H1 (cell line): ENCODE results near the gene MRPS6.

Experiments used
- CHD1 ChIP-seq: IDR thresholded peaks from 2 replicates; pipeline ENCODE4 v1.6.1; 2012; ENCODE audit warnings: low read depth, low read length, improper control_type of control experiment
- CREB1 ChIP-seq: IDR thresholded peaks from 2 replicates; pipeline ENCODE4 v1.6.1; 2012; ENCODE audit warnings: inconsistent platforms
- EZH2 ChIP-seq: fragments of 200-600 bp; sonication (generic); IDR thresholded peaks from 2 replicates; pipeline ENCODE4 v1.7.1; 2012; ENCODE audit warnings: low read depth, mild to moderate bottlenecking, moderate library complexity, low read length, inconsistent platforms; ENCODE audit not compliant: severe bottlenecking
- GTF2F1 ChIP-seq: IDR thresholded peaks from 2 replicates; pipeline ENCODE4 v1.6.1; 2012; ENCODE audit warnings: low read depth, low read length, improper control_type of control experiment, borderline replicate concordance
- HDAC6 ChIP-seq: IDR thresholded peaks from one replicate; pipeline ENCODE4 v1.7.1; 2012; ENCODE audit warnings: low read depth, mild to moderate bottlenecking, inconsistent platforms, low read length, moderate library complexity
- SUZ12 ChIP-seq: fragments of 200-600 bp; sonication (generic); IDR thresholded peaks from 2 replicates; pipeline ENCODE4 v1.6.1; 2012; ENCODE audit warnings: mild to moderate bottlenecking, inconsistent platforms, low read length, moderate library complexity, mixed read lengths
- TEAD4 ChIP-seq: IDR thresholded peaks from 2 replicates; pipeline ENCODE4 v1.6.1; 2012; ENCODE audit warnings: low read depth, low read length, inconsistent platforms, mixed read lengths
- TF ChIP-seq, protein P1 (sequence below): IDR thresholded peaks from 2 replicates; pipeline ENCODE4 v1.6.1; 2011; ENCODE audit warnings: low read depth, mild to moderate bottlenecking, low read length; ENCODE audit not compliant: insufficient read depth

DNA sequence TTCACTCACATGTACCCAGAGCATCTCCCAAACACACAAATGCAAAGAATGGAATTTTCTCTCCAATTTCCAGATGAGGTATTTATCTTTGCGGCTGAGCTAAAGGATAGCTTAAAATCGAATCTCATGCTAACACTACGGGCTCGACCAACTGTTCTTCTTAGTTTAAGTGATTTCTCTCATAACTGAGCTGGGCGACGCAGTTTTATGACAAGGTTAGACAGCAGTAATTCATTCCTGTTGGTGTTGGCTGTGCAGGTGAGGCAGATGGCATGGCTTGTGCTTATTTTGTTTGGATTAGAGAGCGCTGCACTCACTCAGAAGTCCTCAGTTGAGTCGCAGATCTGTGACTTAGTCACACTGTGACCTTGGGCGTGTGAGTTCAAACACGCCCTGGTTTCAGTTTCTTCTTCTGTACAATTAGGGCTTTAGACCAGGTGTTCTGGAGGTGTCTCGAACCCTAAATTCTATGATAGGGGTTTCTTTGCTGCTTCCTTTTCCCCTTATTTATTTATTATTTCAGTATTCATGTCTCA is 41.5 kb upstream of the MRPS6 start:
- TF ChIP-seq SUZ12 (no peak), EZH2 (no peak), CREB1 (no peak), GTF2F1 (no peak), CHD1 (no peak), TEAD4 (no peak), HDAC6 (no peak)
- TF ChIP-seq, protein P1, sequence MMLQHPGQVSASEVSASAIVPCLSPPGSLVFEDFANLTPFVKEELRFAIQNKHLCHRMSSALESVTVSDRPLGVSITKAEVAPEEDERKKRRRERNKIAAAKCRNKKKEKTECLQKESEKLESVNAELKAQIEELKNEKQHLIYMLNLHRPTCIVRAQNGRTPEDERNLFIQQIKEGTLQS: no peak
